ENCODE measurements around the gene TMEM187.
"Not testable (repeated sequence)": the region's sequence is repeated elsewhere in the genome, so short reads cannot be mapped to it uniquely, and the experiment has no call there.

The TMEM187 gene

GRCh38 chrX:153993079-153993478 is 20.5 kb downstream of the TMEM187 start:
- no peak for DNase-seq (ENCODE audit: low spot score)
- no peak for TF ChIP-seq CTCF (IDR thresholded peaks at IDR 0.05)
- Histone ChIP-seq H3K4me3 (no peak overlapping the region), H3K27ac (no peak overlapping the region)

DNA sequence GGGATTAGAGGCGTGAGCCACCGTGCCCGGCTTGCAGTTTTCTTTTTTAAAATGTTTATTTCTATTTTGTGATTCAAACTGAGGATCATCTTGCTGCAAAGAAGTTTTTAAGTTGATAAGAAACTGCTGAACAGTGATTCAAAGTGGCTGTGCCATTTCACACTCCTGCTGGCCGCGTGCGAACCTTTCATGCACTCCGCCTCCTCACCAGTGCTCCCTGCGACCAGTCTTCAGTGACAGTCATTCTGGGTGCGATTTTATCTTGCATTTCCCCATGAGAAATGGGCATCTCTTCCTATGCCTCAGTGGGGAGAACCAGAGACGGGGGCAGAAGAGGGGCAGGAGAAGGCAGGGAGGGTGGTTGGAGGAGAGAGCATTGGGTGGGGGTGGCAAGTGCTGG is 21.4 kb downstream of the TMEM187 start:
- Histone ChIP-seq H3K4me3 (no peak overlapping the region), H3K27ac (no peak overlapping the region)
- no peak for TF ChIP-seq CTCF (IDR thresholded peaks at IDR 0.05)
- no peak for DNase-seq (ENCODE audit: low spot score)

DNA sequence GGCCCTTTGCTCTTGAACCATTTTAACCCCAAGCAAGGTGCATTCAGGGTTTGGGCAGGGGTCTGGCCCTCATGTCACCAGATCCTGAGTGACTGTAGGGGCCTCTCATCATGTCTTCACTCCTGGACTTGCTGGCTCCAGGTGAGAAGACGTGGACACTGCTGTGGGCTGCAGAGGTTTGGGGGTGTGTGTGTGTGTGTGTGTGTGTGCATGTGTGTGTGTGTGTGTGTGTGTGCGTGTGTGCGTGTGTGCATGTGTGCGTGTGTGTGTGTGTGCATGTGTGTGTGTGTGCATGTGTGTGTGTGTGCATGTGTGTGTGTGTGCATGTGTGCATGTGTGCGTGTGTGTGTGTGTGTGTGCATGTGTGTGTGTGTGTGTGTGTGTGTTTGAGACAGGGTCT is 21.8 kb downstream of the TMEM187 start:
- DNase-seq (ENCODE audit: low spot score); H3K27ac ChIP-seq; H3K4me3 ChIP-seq: not testable (repeated sequence)

GRCh38 chrX:153995504-153995903 is 22.9 kb downstream of the TMEM187 start:
- Histone ChIP-seq H3K27ac (no peak overlapping the region), H3K4me3 (no peak overlapping the region)
- no peak for DNase-seq (ENCODE audit: low spot score)
- TF ChIP-seq CTCF (IDR thresholded peaks at IDR 0.05) = no peak

DNA sequence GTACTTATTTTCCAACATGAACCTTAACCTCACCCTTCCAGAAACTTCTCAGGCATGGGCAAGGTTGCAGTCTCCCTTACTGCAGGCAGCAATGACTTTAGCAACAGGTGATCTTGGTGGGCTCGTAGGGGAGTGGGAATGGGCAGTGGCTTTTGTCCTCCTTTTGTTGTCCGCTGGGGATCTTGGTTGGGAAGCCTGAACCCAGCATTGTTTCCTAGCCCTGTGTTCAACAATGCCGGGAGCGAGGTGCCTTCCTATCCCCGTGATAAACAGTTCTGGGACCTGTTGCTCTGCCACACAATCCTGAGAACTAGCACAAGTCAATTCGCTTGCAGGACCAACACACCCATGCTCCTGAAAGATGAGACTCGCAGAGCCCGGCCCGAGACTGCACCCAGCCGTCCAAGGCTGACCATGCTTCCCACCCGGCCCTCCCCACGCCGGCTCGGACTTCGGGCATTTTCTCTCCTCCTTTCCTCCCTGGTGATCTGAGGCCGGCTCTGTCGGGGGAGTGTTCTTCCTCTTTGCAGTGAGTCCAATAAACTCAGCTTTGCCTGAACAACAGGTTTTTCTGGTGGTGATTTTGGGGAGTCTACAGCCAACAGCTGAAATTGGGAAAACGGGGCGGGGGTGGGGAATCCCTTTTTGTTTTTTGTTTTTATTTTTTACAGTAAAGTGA is 26.9 kb downstream of the TMEM187 start:
- Histone ChIP-seq H3K27ac (no peak overlapping the region), H3K4me3 (no peak overlapping the region)
- no peak for TF ChIP-seq CTCF (IDR thresholded peaks at IDR 0.05)
- no peak for DNase-seq (ENCODE audit: low spot score)

GRCh38 chrX:154000051-154000450 is 27.5 kb downstream of the TMEM187 start:
- no peak for TF ChIP-seq CTCF (IDR thresholded peaks at IDR 0.05)
- DNase-seq (ENCODE audit: low spot score) = no peak
- Histone ChIP-seq H3K4me3 (no peak overlapping the region), H3K27ac (no peak overlapping the region)

DNA sequence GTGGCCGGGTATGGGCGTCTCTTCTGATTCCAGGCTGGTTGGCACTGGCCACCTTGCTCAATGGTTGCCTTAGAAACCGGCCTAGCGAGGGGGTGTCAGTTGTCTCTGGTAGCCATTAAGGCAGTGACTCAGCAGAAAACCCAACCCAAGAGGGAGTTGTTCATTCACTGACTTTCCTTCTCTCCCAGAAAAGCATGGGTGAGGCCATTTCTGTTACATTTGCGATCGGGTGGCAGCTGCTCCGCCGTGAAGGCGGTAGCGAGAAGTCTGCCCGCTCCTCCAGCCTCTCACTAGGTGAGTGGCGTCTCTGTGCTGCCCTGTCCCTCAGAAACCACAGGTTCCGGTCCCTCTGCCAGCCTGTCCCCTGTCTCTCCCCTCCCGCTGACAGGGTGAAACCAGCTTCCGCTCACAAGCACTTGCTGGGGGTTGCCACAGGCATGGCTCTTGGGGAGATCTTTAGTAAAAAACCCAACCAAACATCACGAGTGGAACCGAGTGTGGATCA is 29.7 kb downstream of the TMEM187 start:
- TF ChIP-seq CTCF (IDR thresholded peaks at IDR 0.05) = no peak
- no peak overlapping the region for H3K4me3 ChIP-seq
- no peak overlapping the region for H3K27ac ChIP-seq
- no peak for DNase-seq (ENCODE audit: low spot score)
